Ectodermal cell (in vitro differentiated cells): ENCODE data around the gene PTPRN2.
"Not testable (repeated sequence)": the region's sequence is repeated elsewhere in the genome, so short reads cannot be mapped to it uniquely, and the experiment has no call there.

Experiments
- H3K27ac ChIP-seq: 2 replicates; pipeline ENCODE4 v1.7.0; 2013; ENCODE audit warnings: mild to moderate bottlenecking, low read depth, low read length; ENCODE audit not compliant: insufficient read depth, poor library complexity, severe bottlenecking
- H3K27me3 ChIP-seq: 2 replicates; pipeline ENCODE4 v1.7.0; 2013; ENCODE audit warnings: mild to moderate bottlenecking, low read length; ENCODE audit not compliant: insufficient read depth, control insufficient read depth, poor library complexity, severe bottlenecking
- H3K36me3 ChIP-seq: one replicate; pipeline ENCODE4 v1.7.0; 2013; ENCODE audit warnings: low read length; ENCODE audit not compliant: control insufficient read depth, insufficient read depth
- H3K4me1 ChIP-seq: one replicate; pipeline ENCODE4 v1.7.0; 2013; ENCODE audit warnings: low read length; ENCODE audit not compliant: control insufficient read depth, insufficient read depth
- H3K4me3 ChIP-seq: 2 replicates; pipeline ENCODE4 v1.7.0; 2013; ENCODE audit warnings: low read depth, low read length, control low read depth; ENCODE audit not compliant: insufficient read depth
- H3K9me3 ChIP-seq: 2 replicates; pipeline ENCODE4 v1.7.0; 2013; ENCODE audit warnings: mild to moderate bottlenecking, low read length, moderate library complexity; ENCODE audit not compliant: control insufficient read depth
- WGBS, 2 experiments: methylation state at CpG; one replicate each; pipeline ENCODE4 v1.1.7; 2013; ENCODE audit warnings: missing lambda C conversion rate in 2 of 2; 5-methylcytosine and 5-hydroxymethylcytosine counted together

Gene PTPRN2

GRCh38 chr7:158518980-158519632 is 68.5 kb downstream of the PTPRN2 start:
- Histone ChIP-seq H3K4me1 (no peaks in the 10 kb centered on the region), H3K4me3 (no peak overlapping the region), H3K9me3 (peaks cover 16% of the 10 kb centered on the region), H3K27me3 (no peaks in the 10 kb centered on the region), H3K36me3 (no peaks in the 10 kb centered on the region), H3K27ac (no peak overlapping the region)
- 85 to 89% methylated on average over 7 of the region's 7 CpGs for whole genome bisulfite sequencing, 2 experiments

GRCh38 chr7:158517571-158517970 is 70.1 kb downstream of the PTPRN2 start:
- H3K4me1 ChIP-seq = no peaks in the 10 kb centered on the region
- no peaks in the 10 kb centered on the region for H3K27me3 ChIP-seq
- 80 to 93% methylated on average over 4 of the region's 4 CpGs for WGBS, 2 experiments
- peaks cover 15% of the 10 kb centered on the region for H3K9me3 ChIP-seq
- no peak overlapping the region for H3K4me3 ChIP-seq
- no peak overlapping the region for H3K27ac ChIP-seq
- no peaks in the 10 kb centered on the region for H3K36me3 ChIP-seq

- Histone ChIP-seq H3K36me3 (no peaks in the 10 kb centered on the region), H3K27me3 (no peaks in the 10 kb centered on the region), H3K4me1 (no peaks in the 10 kb centered on the region), H3K9me3 (peaks cover 13% of the 10 kb centered on the region), H3K4me3 (no peak overlapping the region), H3K27ac (no peak overlapping the region)
- 81 to 84% methylated on average over 11 of the region's 11 CpGs for WGBS, 2 experiments
These were observed 70.6 kb downstream of the PTPRN2 start for GRCh38 chr7:158517072-158517471.

GRCh38 chr7:158516524-158516923 is 71.1 kb downstream of the PTPRN2 start:
- WGBS, 2 experiments = 61 to 65% methylated on average over 2 of the region's 2 CpGs
- Histone ChIP-seq H3K4me1 (no peaks in the 10 kb centered on the region), H3K27ac (no peak overlapping the region), H3K36me3 (no peaks in the 10 kb centered on the region), H3K9me3 (peaks cover 16% of the 10 kb centered on the region), H3K27me3 (no peaks in the 10 kb centered on the region), H3K4me3 (no peak overlapping the region)

GRCh38 chr7:158512869-158513268 is 74.8 kb downstream of the PTPRN2 start:
- no peaks in the 10 kb centered on the region for H3K36me3 ChIP-seq
- no peak overlapping the region for H3K27ac ChIP-seq
- WGBS, 2 experiments = 66 to 78% methylated on average over 4 to 6 of the region's 6 CpGs
- H3K27me3 ChIP-seq = no peaks in the 10 kb centered on the region
- peaks cover 17% of the 10 kb centered on the region for H3K9me3 ChIP-seq
- no peaks in the 10 kb centered on the region for H3K4me1 ChIP-seq
- H3K4me3 ChIP-seq = no peak overlapping the region

GRCh38 chr7:158512042-158512441 is 75.6 kb downstream of the PTPRN2 start:
- H3K27me3 ChIP-seq = no peaks in the 10 kb centered on the region
- H3K4me3 ChIP-seq = no peak overlapping the region
- no peak overlapping the region for H3K27ac ChIP-seq
- peaks cover 10% of the 10 kb centered on the region for H3K9me3 ChIP-seq
- 61% methylated on average over 6 of the region's 6 CpGs for WGBS, 2 experiments
- no peaks in the 10 kb centered on the region for H3K36me3 ChIP-seq
- H3K4me1 ChIP-seq = no peaks in the 10 kb centered on the region

- Histone ChIP-seq H3K27ac (no peak overlapping the region), H3K9me3 (peaks cover 10% of the 10 kb centered on the region), H3K36me3 (no peaks in the 10 kb centered on the region), H3K4me3 (no peak overlapping the region), H3K27me3 (no peaks in the 10 kb centered on the region), H3K4me1 (no peaks in the 10 kb centered on the region)
- WGBS, 2 experiments = 87 to 88% methylated on average over 22 of the region's 27 CpGs
These were observed 78.7 kb downstream of the PTPRN2 start for GRCh38 chr7:158508802-158509385.

- H3K4me1 ChIP-seq, H3K36me3 ChIP-seq, H3K4me3 ChIP-seq, H3K9me3 ChIP-seq, H3K27ac ChIP-seq, H3K27me3 ChIP-seq: not testable (repeated sequence)
- 83 to 96% methylated on average over 3 to 6 of the region's 16 CpGs for WGBS, 2 experiments
These were observed 79.3 kb downstream of the PTPRN2 start for GRCh38 chr7:158508321-158508720.

GRCh38 chr7:158507917-158508316 is 79.7 kb downstream of the PTPRN2 start:
- 84 to 87% methylated on average over 15 of the region's 15 CpGs for WGBS, 2 experiments
- no peaks in the 10 kb centered on the region for H3K27me3 ChIP-seq
- H3K27ac ChIP-seq = no peak overlapping the region
- H3K9me3 ChIP-seq = peaks cover 8% of the 10 kb centered on the region
- H3K36me3 ChIP-seq = no peaks in the 10 kb centered on the region
- H3K4me3 ChIP-seq = no peak overlapping the region
- no peaks in the 10 kb centered on the region for H3K4me1 ChIP-seq

- H3K4me1 ChIP-seq, H3K27me3 ChIP-seq, H3K36me3 ChIP-seq, H3K9me3 ChIP-seq, H3K4me3 ChIP-seq, H3K27ac ChIP-seq: not testable (repeated sequence)
- 86 to 88% methylated on average over 7 of the region's 7 CpGs for WGBS, 2 experiments
These were observed 80.4 kb downstream of the PTPRN2 start for GRCh38 chr7:158507175-158507574.
